Colonic mucosa (tissue), 4 donors: ENCODE data around the gene MPPED1. TPM values are rescaled to one million over a fixed set of nuclear protein-coding genes. Genes with fewer than 3 reads are reported as not detected.

Experiments used
- DNase-seq: peaks from one replicate; pipeline ENCODE4 v3.0.0-alpha.2; 2020
- H3K27ac ChIP-seq: fragments of 200-600 bp; one replicate; pipeline ENCODE4 v1.8.0; 2021
- H3K27me3 ChIP-seq: fragments of 200-600 bp; one replicate; pipeline ENCODE4 v1.8.0; 2021
- H3K36me3 ChIP-seq: fragments of 200-600 bp; one replicate; pipeline ENCODE4 v1.8.0; 2021
- H3K4me1 ChIP-seq: fragments of 200-600 bp; one replicate; pipeline ENCODE4 v1.8.0; 2021; ENCODE audit warnings: mild to moderate bottlenecking
- H3K4me3 ChIP-seq: fragments of 200-600 bp; one replicate; pipeline ENCODE4 v1.8.0; 2021
- H3K9ac ChIP-seq, 2 donors: one replicate each; pipeline ENCODE4 v1.7.0; 2013; ENCODE audit warnings: control low read depth in 2 of 2, low read depth in 2 of 2, low read length in 2 of 2
- H3K9me3 ChIP-seq: fragments of 200-600 bp; one replicate; pipeline ENCODE4 v1.8.0; 2021
- intact Hi-C: fragments of 100-400 bp; cut with DNase I; formaldehyde crosslinking; loops from one replicate; pipeline ENCODE4 v1.14.1; 2022
- total RNA-seq, 2 donors: library from RNA; stranded (reverse); fragmentation: NEBNext Ultra II Directional in 1 of 2; extraction: Animal tissue kit (Norgen Biotek cat#: 25700) in 1 of 2; gene quantifications; one replicate each; pipeline ENCODE4 v1.2.1, GENCODE V29; 2021
- TF ChIP-seq, protein P1 (sequence below): fragments of 200-600 bp; IDR thresholded peaks from one replicate; pipeline ENCODE4 v1.8.0; 2022; ENCODE audit warnings: antibody characterized with exemption, mild to moderate bottlenecking
- donor health status: healthy.
- donor health status: DM: no; HTN: no; CAD: no.
- donor health status: DM: no; HTN: no; CAD: no.

The MPPED1 gene
- total RNA-seq, 2 donors from 2014 or later: 0.05 TPM; not detected in 1

DNA sequence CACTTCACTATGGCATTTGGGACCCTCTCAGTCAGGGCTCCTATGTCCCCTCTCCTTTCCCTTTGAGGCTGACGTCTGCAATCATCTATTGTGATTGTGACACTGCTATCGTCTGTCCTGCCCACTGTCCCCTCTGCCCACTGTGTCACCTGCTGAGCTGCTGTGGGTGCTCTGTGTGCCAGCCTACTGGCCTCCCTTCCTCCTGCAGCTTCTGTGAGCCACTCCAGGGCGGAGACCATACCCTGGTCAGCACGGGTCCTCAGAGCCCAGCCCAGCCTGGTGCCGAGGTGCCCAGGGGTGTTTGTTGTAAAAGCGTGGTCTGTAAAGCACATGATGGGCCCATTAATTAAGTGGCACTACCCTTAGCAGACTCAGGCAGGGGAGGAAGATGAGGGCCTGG lies 29.4 kb downstream of the MPPED1 start:
- Histone ChIP-seq H3K4me3 (no peak overlapping the region), H3K27me3 (no peaks in the 10 kb centered on the region), H3K9me3 (no peaks in the 10 kb centered on the region), H3K9ac (no peak overlapping the region), H3K36me3 (no peaks in the 10 kb centered on the region), H3K27ac (no peak overlapping the region), H3K4me1 (no peaks in the 10 kb centered on the region)
- no peak for DNase-seq
- intact Hi-C loops: no loop called here
- TF ChIP-seq, protein P1, sequence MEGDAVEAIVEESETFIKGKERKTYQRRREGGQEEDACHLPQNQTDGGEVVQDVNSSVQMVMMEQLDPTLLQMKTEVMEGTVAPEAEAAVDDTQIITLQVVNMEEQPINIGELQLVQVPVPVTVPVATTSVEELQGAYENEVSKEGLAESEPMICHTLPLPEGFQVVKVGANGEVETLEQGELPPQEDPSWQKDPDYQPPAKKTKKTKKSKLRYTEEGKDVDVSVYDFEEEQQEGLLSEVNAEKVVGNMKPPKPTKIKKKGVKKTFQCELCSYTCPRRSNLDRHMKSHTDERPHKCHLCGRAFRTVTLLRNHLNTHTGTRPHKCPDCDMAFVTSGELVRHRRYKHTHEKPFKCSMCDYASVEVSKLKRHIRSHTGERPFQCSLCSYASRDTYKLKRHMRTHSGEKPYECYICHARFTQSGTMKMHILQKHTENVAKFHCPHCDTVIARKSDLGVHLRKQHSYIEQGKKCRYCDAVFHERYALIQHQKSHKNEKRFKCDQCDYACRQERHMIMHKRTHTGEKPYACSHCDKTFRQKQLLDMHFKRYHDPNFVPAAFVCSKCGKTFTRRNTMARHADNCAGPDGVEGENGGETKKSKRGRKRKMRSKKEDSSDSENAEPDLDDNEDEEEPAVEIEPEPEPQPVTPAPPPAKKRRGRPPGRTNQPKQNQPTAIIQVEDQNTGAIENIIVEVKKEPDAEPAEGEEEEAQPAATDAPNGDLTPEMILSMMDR: no peak

DNA sequence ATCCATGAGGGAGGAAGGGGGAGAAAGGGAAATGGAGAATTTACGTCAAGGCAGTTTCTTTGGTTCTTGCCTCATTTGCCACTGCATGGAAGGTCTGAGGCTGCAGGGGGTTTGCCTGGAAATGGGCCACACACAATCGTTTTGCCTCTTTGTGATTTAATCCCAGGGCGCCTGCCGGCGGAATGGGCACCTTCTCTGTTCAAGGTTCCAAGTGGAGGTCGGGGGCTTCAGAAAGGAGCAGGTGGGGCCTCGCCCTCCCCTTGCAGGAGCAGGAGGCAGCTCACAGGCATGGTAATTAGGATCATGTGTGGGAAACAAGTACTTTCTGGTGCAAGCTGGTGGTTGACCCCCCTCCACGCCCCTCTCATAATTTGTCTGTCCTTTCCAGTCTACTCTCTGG lies 29.9 kb downstream of the MPPED1 start:
- Histone ChIP-seq H3K27me3 (no peaks in the 10 kb centered on the region), H3K36me3 (no peaks in the 10 kb centered on the region), H3K4me1 (no peaks in the 10 kb centered on the region), H3K9me3 (no peaks in the 10 kb centered on the region), H3K9ac (no peak overlapping the region), H3K27ac (no peak overlapping the region), H3K4me3 (no peak overlapping the region)
- DNase-seq: no peak
- TF ChIP-seq, protein P1: no peak
- intact Hi-C loops: no loop called here

DNA sequence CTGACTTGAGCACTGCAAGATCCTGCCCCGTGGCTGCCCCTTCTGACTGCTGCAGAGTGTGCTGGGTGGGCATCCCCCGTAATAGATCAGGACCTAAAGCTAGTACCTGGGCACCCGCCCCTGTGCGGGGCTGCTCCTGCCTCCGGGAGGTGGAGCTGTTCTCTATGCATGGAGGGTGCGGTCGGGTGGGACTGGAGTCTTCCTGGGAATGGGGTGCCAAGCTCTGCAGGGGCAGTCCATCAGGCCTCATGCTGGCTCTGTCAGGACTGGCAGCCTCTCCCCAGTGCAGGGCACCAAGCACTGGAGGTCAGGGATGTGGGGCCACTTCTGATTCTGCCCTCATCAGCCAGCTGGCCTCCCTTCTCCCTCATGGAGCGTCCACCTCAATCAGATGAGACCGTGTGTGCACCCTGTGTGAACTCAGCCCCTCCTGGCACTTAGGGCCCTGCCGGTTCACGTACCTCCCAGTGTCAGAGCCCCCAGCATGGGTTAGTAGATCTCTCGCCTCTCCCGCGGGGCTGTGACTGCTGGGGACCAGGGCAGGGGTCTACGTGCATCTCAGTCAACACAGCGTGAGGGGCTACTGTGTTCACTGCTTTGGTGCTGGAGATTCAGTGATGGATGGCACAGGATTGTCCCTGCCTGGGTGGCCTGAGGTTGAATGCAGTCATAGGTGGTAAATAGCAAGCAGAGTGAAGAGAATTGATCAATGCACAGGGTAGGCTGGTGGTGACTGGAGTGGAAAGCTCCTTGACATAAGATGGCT lies 30.8 kb downstream of the MPPED1 start:
- Histone ChIP-seq H3K9ac (no peak overlapping the region), H3K4me3 (no peak overlapping the region), H3K27ac (no peak overlapping the region), H3K9me3 (no peaks in the 10 kb centered on the region), H3K36me3 (no peaks in the 10 kb centered on the region), H3K27me3 (no peaks in the 10 kb centered on the region), H3K4me1 (no peaks in the 10 kb centered on the region)
- DNase-seq: no peak
- TF ChIP-seq, protein P1: no peak
- intact Hi-C loops: no loop called here

DNA sequence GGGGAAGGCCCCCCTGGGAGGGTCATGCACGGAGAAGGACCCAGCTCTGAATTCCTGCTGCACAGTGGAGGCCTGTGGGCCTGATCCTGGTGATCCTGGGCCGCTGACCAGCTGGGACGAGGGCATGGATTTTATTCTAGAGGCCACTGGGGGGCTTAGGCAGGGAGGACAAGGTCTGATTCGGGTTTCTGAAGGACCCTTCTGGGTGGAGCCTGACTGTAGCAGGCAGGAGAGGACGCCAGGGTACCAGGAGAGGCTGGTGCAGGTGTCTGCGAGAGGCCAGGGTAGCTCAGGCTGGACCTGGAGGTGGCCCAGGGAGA lies 31.3 kb downstream of the MPPED1 start:
- H3K9me3 ChIP-seq: no peaks in the 10 kb centered on the region
- no peaks in the 10 kb centered on the region for H3K4me1 ChIP-seq
- no peaks in the 10 kb centered on the region for H3K36me3 ChIP-seq
- intact Hi-C loops: no loop called here
- H3K27ac ChIP-seq: no peak overlapping the region
- no peaks in the 10 kb centered on the region for H3K27me3 ChIP-seq
- TF ChIP-seq, protein P1: no peak
- DNase-seq: no peak
- no peak overlapping the region for H3K9ac ChIP-seq
- no peak overlapping the region for H3K4me3 ChIP-seq

DNA sequence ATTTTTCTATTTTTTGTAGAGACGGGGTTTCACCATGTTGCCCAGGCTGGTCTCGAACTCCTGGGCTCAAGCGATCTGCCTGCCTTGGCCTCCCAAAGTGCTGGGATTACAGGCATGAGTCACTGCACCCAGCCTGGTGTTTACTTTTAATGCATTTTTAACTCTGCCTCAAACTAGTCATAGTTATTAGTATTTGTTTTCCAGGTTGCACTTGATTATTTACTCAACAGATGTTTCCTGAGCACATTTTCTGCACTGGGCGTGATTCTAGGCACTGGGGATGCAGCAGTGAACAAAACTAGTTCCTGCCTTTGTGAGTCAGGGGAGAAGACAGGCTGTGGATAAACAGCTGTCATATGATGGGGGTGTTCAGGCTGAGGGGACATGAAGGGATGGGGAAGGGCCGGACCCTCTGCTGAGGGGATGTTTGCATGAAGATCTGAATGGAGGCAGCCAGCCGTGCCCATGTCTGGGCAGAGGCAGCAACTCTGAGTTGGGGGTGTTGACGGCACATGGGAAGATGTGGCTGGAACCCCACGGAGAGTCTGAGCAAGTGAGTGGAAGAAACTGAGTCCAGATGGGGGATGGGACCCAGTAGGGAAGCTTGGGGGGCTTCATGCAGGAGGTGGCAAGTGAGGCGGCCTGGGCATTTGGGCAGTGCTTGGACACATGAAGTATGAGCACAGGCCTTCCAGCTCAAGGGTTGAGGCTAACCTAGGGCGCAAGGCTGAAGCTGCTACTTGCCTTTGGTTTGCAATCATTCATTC lies 34.4 kb downstream of the MPPED1 start:
- no peak overlapping the region for H3K27ac ChIP-seq
- no peak overlapping the region for H3K4me3 ChIP-seq
- no peaks in the 10 kb centered on the region for H3K27me3 ChIP-seq
- no peaks in the 10 kb centered on the region for H3K4me1 ChIP-seq
- no peaks in the 10 kb centered on the region for H3K9me3 ChIP-seq
- H3K9ac ChIP-seq: no peak overlapping the region
- intact Hi-C loops: no loop called here
- TF ChIP-seq, protein P1: no peak
- H3K36me3 ChIP-seq: no peaks in the 10 kb centered on the region
- no peak for DNase-seq
